ENCODE results near the gene SP4. TPM values are rescaled to one million over a fixed set of nuclear protein-coding genes. Genes with fewer than 3 reads are reported as not detected.
A peak's percentile ranks its signal among the peaks of the same experiment; 100 is the strongest.
"Not testable (repeated sequence)": the region's sequence is repeated elsewhere in the genome, so short reads cannot be mapped to it uniquely, and the experiment has no call there.

Gene SP4
- polyA plus RNA-seq, 6 donors from 2014 or later = 7.8 to 14.3 (median 10.5) TPM

- Mint-ChIP-seq H3K9me3 (peaks cover 0 to 20% (median 8%) of the 10 kb centered on the region in 7 donors), H3K36me3 (peaks cover 42 to 65% of the 10 kb centered on the region in 2 donors), H3K4me1 (peaks cover 7 to 8% (median 8%) of the 10 kb centered on the region in 3 donors), H3K27me3 (no peaks in the 10 kb centered on the region), H3K27ac (no peak overlapping the region), H3K4me3 (no peak overlapping the region)
- ATAC-seq (ENCODE audit: low read depth in 2 of 2) = no peak
- DNase-seq = no peak
These were observed 76.1 kb downstream of the SP4 start for GRCh38 chr7:21504021-21504420.

- Mint-ChIP-seq H3K4me3 (no peak overlapping the region), H3K36me3 (peaks cover 44 to 62% of the 10 kb centered on the region in 2 donors), H3K27me3 (no peaks in the 10 kb centered on the region), H3K4me1 (peaks cover 0 to 8% (median 4%) of the 10 kb centered on the region in 3 donors), H3K27ac (no peak overlapping the region), H3K9me3 (peaks cover 0 to 20% (median 8%) of the 10 kb centered on the region in 7 donors)
- DNase-seq = peak; percentile 19
- peak in 1 of 2 donors; percentile 40 for ATAC-seq (ENCODE audit: low read depth in 2 of 2)
These were observed 79.9 kb downstream of the SP4 start for GRCh38 chr7:21507627-21508343.

- peaks cover 41 to 57% of the 10 kb centered on the region in 2 donors for H3K36me3 Mint-ChIP-seq
- H3K4me3 Mint-ChIP-seq = no peak overlapping the region
- no peak overlapping the region for H3K27ac Mint-ChIP-seq
- no peak for DNase-seq
- no peaks in the 10 kb centered on the region for H3K27me3 Mint-ChIP-seq
- peaks cover 0 to 8% (median 3%) of the 10 kb centered on the region in 3 donors for H3K4me1 Mint-ChIP-seq
- peaks cover 0 to 20% (median 8%) of the 10 kb centered on the region in 7 donors for H3K9me3 Mint-ChIP-seq
- ATAC-seq (ENCODE audit: low read depth in 2 of 2) = no peak
These were observed 80.7 kb downstream of the SP4 start for GRCh38 chr7:21508538-21508937.

GRCh38 chr7:21514062-21514461 lies 86.2 kb downstream of the SP4 start:
- DNase-seq (no peak), ATAC-seq (ENCODE audit: low read depth in 2 of 2) (no peak)
- Mint-ChIP-seq H3K9me3 (peaks cover 0 to 2% (median 0%) of the 10 kb centered on the region in 7 donors), H3K36me3 (peaks cover 10 to 17% of the 10 kb centered on the region in 2 donors), H3K27ac (no peak overlapping the region), H3K27me3 (no peaks in the 10 kb centered on the region), H3K4me3 (no peak overlapping the region), H3K4me1 (peaks cover 0 to 3% (median 0%) of the 10 kb centered on the region in 3 donors)

- Mint-ChIP-seq H3K4me1 (no peaks in the 10 kb centered on the region), H3K27ac (peak overlapping the region in 1 of 6 donors; percentile 21), H3K4me3 (no peak overlapping the region), H3K9me3 (peaks cover 0 to 17% (median 0%) of the 10 kb centered on the region in 7 donors), H3K27me3 (peaks cover 0 to under 1% (median 0%) of the 10 kb centered on the region in 3 donors), H3K36me3 (peaks cover 0 to 2% of the 10 kb centered on the region in 2 donors)
- ATAC-seq (ENCODE audit: low read depth in 2 of 2) (no peak), DNase-seq (no peak)
These were observed 96.8 kb downstream of the SP4 start for GRCh38 chr7:21524680-21525079.

- H3K36me3 Mint-ChIP-seq = no peaks in the 10 kb centered on the region
- H3K27me3 Mint-ChIP-seq = peaks cover 0 to 5% (median 0%) of the 10 kb centered on the region in 3 donors
- DNase-seq (no peak), ATAC-seq (ENCODE audit: low read depth in 2 of 2) (no peak)
- peaks cover 0 to 17% (median 0%) of the 10 kb centered on the region in 7 donors for H3K9me3 Mint-ChIP-seq
- H3K4me3 Mint-ChIP-seq = no peak overlapping the region
- H3K27ac Mint-ChIP-seq = peak overlapping the region in 1 of 6 donors; percentile 13
- H3K4me1 Mint-ChIP-seq = no peaks in the 10 kb centered on the region
These were observed 98.1 kb downstream of the SP4 start for GRCh38 chr7:21526007-21526406.

- no peaks in the 10 kb centered on the region for H3K36me3 Mint-ChIP-seq
- H3K27ac Mint-ChIP-seq = no peak overlapping the region
- ATAC-seq (ENCODE audit: low read depth in 2 of 2) (no peak), DNase-seq (no peak)
- no peaks in the 10 kb centered on the region for H3K4me1 Mint-ChIP-seq
- no peak overlapping the region for H3K4me3 Mint-ChIP-seq
- H3K9me3 Mint-ChIP-seq = peaks cover 0 to 20% (median 3%) of the 10 kb centered on the region in 7 donors
- peaks cover 0 to 5% (median 0%) of the 10 kb centered on the region in 3 donors for H3K27me3 Mint-ChIP-seq
These were observed 98.6 kb downstream of the SP4 start for GRCh38 chr7:21526448-21526847.

- not testable (repeated sequence) for H3K4me3 Mint-ChIP-seq; H3K4me1 Mint-ChIP-seq; ATAC-seq (ENCODE audit: low read depth in 2 of 2); H3K36me3 Mint-ChIP-seq; H3K27ac Mint-ChIP-seq; DNase-seq
- peaks cover 0 to 19% (median 3%) of the 10 kb centered on the region in 7 donors for H3K9me3 Mint-ChIP-seq
- peaks cover 4 to 23% (median 19%) of the 10 kb centered on the region in 3 donors for H3K27me3 Mint-ChIP-seq
These were observed 104.6 kb downstream of the SP4 start for GRCh38 chr7:21532485-21532884.

GRCh38 chr7:21533646-21534045 lies 105.8 kb downstream of the SP4 start:
- not testable (repeated sequence) for H3K27ac Mint-ChIP-seq; DNase-seq; H3K4me3 Mint-ChIP-seq; H3K36me3 Mint-ChIP-seq; H3K4me1 Mint-ChIP-seq; ATAC-seq (ENCODE audit: low read depth in 2 of 2)
- Mint-ChIP-seq H3K27me3 (peaks cover 4 to 29% (median 28%) of the 10 kb centered on the region in 3 donors), H3K9me3 (peaks cover 0 to 18% (median 4%) of the 10 kb centered on the region in 7 donors)

- H3K4me1 Mint-ChIP-seq; H3K27ac Mint-ChIP-seq; H3K36me3 Mint-ChIP-seq; ATAC-seq (ENCODE audit: low read depth in 2 of 2); H3K4me3 Mint-ChIP-seq; DNase-seq: not testable (repeated sequence)
- Mint-ChIP-seq H3K9me3 (peaks cover 0 to 14% (median 4%) of the 10 kb centered on the region in 7 donors), H3K27me3 (peaks cover 18 to 58% (median 47%) of the 10 kb centered on the region in 3 donors)
These were observed 108.7 kb downstream of the SP4 start for GRCh38 chr7:21536445-21537118.

GRCh38 chr7:21538936-21539495 lies 111.1 kb downstream of the SP4 start:
- Mint-ChIP-seq H3K36me3 (no peaks in the 10 kb centered on the region), H3K27ac (no peak overlapping the region), H3K9me3 (peaks cover 0 to 11% (median 0%) of the 10 kb centered on the region in 7 donors), H3K4me1 (peaks cover 7 to 10% (median 10%) of the 10 kb centered on the region in 3 donors), H3K4me3 (no peak overlapping the region), H3K27me3 (peaks cover 30 to 55% (median 53%) of the 10 kb centered on the region in 3 donors)
- ATAC-seq (ENCODE audit: low read depth in 2 of 2) (no peak), DNase-seq (no peak)

- Mint-ChIP-seq H3K36me3 (no peaks in the 10 kb centered on the region), H3K4me1 (peaks cover 9 to 13% (median 11%) of the 10 kb centered on the region in 3 donors), H3K9me3 (no peaks in the 10 kb centered on the region), H3K27me3 (peaks cover 50 to 84% (median 74%) of the 10 kb centered on the region in 3 donors), H3K27ac (no peak within 1 kb of the TSS), H3K4me3 (peak within 1 kb of the TSS; percentile 16 to 79 (median 58))
- DNase-seq (no peak), ATAC-seq (ENCODE audit: low read depth in 2 of 2) (peak in 1 of 2 donors; percentile 20)
These were observed 115.1 kb downstream of the SP4 start, which contains the start of gene DNAH11 for GRCh38 chr7:21542891-21543527. Gene DNAH11, plus strand, starts transcription at chr7:21543039. Its CDS starts 207 bp downstream, at chr7:21543246.

Data from naive B cell (primary cell).